ENCODE measurements around the gene CLEC19A. TPM values are rescaled to one million over a fixed set of nuclear protein-coding genes. Genes with fewer than 3 reads are reported as not detected.

CLEC19A gene
- total and polyA plus RNA-seq, 2 donors (not counting 3 experiments of a cell fraction or from before 2014, with no cell fraction given): not detected

GRCh38 chr16:19346335-19346922 is 60.9 kb downstream of the CLEC19A start:
- no peak overlapping the region for H3K4me3 ChIP-seq (replicated peaks in 1 of 3; ENCODE audit: insufficient read depth in 1 of 3, low read depth in 1 of 3, low read length in 3 of 3)
- intact Hi-C loops (cut with micrococcal nuclease) (no loop called here), dilution Hi-C loops (cut with MboI; ENCODE audit: extremely low pct_ligation_motif_present, low sequenced_read_pairs) (no loop called here)
- no peaks in the 10 kb centered on the region for H3K4me1 ChIP-seq (ENCODE audit: control insufficient read depth, extremely low read depth, insufficient read depth, low read length)
- no peak overlapping the region for H3K4me2 ChIP-seq (ENCODE audit: insufficient read depth, low read length)
- H4K20me1 ChIP-seq (replicated peaks; ENCODE audit: control insufficient read depth, extremely low read depth, insufficient read depth, low read length): no peaks in the 10 kb centered on the region
- H3K9ac ChIP-seq (replicated peaks; ENCODE audit: extremely low read depth, insufficient read depth, low read length): no peak overlapping the region
- H3K9me1 ChIP-seq (replicated peaks; ENCODE audit: control insufficient read depth, extremely low read depth, insufficient read depth, low read length): no peaks in the 10 kb centered on the region
- H3K27me3 ChIP-seq (ENCODE audit: control insufficient read depth in 2 of 2, insufficient read depth in 2 of 2, low read length in 2 of 2): no peaks in the 10 kb centered on the region
- TF ChIP-seq FOS (IDR thresholded peaks at IDR 0.05; ENCODE audit: borderline replicate concordance, insufficient read depth, low read length) (no peak), MAX (IDR thresholded peaks at IDR 0.05; ENCODE audit: insufficient read depth, insufficient read length) (no peak), CTCF (IDR thresholded peaks at IDR 0.05; ENCODE audit: extremely low read depth in 1 of 2, insufficient read depth in 1 of 2, low read depth in 1 of 2, low read length in 2 of 2) (no peak), MYC (IDR thresholded peaks at IDR 0.05; ENCODE audit: low read depth, low read length) (no peak), EZH2 (IDR thresholded peaks at IDR 0.05; ENCODE audit: borderline replicate concordance, low read depth, low read length, severe bottlenecking) (no peak), POLR2A (IDR thresholded peaks at IDR 0.05; ENCODE audit: low read depth, low read length) (no peak), JUN (IDR thresholded peaks at IDR 0.05; ENCODE audit: borderline replicate concordance, insufficient read depth, insufficient read length, low read depth) (no peak), GATA2 (IDR thresholded peaks at IDR 0.05; ENCODE audit: insufficient read depth, insufficient read length, low read depth, low read length) (no peak), POLR2AphosphoS5 (IDR thresholded peaks at IDR 0.05; ENCODE audit: insufficient read depth, low read depth, low read length) (no peak)
- BruUV-seq (replicated peaks): no TSS peak
- H3K36me3 ChIP-seq (ENCODE audit: control insufficient read depth in 2 of 2, extremely low read depth in 1 of 2, insufficient read depth in 2 of 2, low read length in 2 of 2): no peaks in the 10 kb centered on the region
- no peak overlapping the region for H2AFZ ChIP-seq (ENCODE audit: low read depth, low read length)
- CTCF ChIA-PET: no interaction called here
- POLR2A ChIA-PET: no interaction called here
- H3K27ac ChIP-seq (ENCODE audit: insufficient read depth, low read depth, low read length): no peak overlapping the region
- FAIRE-seq: no peak
- no peak for DNase-seq (ENCODE audit: low read depth, low spot score)
- no peaks in the 10 kb centered on the region for H3K79me2 ChIP-seq (ENCODE audit: control insufficient read depth, insufficient read depth, low read length)
- H3K9me3 ChIP-seq (replicated peaks; ENCODE audit: control insufficient read depth, insufficient read depth, low read length): no peaks in the 10 kb centered on the region

Data from endothelial cell of umbilical vein (primary cell).